Smooth muscle cell of the brain vasculature (primary cell): ENCODE data around the gene SPTBN1.

Source experiments
- DNase-seq: peaks from one replicate; pipeline ENCODE4 v3.0.0-alpha.2; 2012; ENCODE audit warnings: low read depth, low spot score

SPTBN1 gene

DNA sequence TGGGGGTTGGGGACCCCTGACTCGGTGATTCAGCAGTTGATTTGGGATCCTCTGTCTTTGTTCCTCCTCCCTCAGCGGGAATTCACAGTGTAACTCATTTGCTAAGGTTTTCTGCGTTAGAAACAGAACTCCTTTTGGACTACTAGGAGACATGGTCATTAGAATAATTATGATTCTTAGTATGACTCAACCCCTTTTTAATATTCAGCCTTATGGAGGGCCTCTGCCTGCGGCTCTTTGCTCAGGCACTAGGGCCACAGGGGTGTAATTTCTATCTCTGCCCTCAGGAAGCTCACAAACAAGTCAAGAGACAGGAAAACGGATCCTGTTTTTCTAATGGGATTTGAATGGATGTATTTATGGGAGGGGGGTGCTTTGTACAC, 117.4 kb downstream of the SPTBN1 start:
- DNase-seq = no peak

DNA sequence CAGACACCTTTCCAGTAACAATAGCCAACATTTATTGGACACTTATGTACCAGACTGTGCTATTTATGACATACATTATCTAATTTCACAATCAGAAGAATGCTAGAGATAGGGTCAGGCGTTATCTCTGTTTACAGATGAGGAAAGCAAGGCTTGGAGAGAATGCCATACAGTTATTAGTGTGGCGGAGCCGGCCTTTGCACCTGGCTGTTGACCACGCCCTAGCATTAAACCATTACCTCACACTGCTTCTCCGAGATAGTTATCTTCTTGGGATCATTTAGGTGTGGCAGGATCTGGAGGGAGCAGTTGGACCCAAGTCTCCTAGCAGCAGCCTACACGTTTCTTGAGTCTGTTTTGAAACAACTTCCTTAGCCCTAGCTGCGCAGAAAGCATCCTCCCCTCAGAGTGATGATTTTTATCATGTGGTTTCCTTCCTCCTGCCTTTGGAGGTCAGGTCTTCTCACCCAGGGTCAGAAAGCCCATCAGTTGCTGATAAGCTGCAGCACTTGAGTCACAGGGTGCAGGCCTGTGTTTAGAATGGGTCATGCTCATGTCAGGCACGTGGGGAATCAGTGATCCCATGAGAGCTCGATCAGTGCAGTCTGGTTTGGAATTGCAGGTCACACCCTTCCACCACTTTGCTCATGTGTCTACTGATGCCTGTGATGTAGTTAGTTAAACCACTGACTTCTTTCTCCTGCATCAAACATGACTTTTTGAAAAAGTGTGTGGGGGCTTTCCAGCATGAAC, 118.2 kb downstream of the SPTBN1 start:
- no peak for DNase-seq

DNA sequence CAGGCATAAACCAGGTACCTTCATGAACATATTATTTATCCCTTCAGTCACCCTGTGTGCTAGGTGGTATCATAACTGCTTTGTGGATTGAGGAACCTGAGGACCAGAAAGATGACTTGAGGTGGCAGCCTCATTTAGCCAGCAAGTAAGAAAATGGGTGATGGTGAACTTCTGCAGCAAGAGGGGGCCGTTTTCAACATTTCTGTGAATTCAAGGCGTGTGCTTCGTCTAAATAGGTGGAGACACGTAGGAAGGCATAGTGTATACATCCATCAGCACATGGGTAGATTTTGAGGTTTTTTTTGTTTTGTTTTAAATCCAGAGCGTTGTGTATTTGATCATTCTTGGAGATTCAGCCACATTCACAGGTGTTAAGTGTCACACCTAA, 118.7 kb downstream of the SPTBN1 start:
- no peak for DNase-seq

DNA sequence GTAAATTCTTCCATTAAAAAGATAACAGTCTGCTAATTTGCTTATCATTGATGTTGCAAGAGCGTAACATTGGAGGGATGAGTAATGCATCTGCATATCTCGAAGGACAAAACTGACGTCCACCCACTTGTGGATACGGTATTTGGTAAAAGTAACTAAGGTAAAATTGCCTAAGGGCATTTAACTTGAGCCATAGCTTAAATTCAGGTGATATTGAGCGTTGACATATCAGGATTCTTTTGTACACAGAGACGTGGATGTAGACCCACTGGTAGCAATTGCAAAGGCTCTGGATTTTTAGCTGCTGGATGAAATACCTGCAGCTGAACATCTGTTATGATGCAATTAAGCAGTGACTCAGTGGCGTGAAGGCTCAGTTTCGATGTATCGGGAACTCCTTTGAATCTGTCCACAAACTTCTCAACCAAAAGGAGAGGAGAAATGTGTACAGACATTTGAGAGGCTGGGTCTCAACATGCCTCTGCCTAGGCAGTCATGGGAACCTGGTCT, 119.3 kb downstream of the SPTBN1 start:
- DNase-seq = no peak

DNA sequence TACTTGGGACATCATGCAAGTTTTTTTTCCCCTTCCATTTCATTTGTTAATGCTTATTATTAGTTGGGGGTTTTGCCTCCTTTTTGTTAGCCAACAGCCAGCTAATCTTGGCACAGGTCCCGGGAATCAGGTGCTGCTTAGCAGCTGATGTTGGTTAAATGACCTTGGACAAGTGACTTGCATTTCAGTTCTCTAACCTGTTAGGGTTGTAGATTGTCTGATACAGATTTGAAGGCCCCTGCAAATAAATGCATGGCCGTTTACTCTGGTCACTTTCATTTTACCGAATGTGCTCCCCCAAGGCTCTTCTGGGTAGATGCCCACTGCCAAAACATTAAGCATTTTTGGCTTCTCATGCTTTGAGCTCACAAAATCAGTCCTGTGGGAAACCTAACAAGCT, 120.9 kb downstream of the SPTBN1 start:
- DNase-seq = no peak

DNA sequence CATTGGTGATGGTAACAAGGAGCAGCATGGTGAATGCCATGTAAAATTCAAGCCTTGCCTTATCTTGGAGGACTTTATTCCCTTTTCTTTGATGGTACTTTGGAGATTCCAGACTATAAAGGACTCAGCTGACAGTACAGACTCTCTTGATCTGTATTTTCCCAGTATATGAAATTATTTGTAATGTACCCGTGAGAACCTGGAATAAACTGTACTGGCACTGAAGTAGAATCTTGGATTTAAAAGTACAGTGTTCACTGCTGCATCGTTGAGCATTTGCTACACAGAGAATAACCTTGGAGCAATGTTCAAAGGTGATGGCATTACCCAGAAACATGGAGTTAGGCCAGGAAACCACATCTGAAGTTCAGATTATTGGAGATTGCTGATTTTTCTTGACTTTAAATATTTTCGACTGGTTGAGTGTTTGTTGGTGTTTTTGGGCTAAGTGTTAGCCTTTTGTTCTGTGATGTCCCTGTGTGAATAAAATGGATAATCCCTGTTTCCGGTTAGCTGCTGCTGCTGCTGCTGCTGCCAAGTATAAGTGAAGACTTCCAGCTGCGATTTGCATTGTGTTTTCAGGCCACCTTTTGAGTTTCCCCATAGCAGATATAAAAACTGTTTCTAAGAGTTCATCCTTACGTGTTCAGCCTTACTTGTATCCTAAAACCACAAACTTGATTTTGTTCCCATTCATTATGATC, 122.0 kb downstream of the SPTBN1 start:
- DNase-seq = no peak

DNA sequence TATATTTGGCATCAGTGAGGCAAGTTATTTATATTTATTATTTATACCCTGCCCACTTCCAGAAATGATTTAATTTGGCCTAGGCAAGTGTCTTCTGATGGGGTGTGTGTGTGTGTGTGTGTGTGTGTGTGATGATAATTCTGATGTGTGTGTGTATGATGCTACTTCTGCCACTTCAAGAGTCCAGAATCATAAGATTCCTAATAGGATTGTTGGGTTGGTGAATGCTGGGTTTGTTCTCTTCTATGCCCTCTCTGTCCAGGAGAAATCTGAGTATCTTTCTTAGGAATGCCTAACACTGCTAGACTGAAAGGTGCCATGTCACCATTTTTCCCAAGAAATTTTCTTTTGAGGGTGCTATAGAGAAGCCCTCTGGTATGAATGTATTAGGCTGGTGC, 122.5 kb downstream of the SPTBN1 start:
- DNase-seq = no peak

DNA sequence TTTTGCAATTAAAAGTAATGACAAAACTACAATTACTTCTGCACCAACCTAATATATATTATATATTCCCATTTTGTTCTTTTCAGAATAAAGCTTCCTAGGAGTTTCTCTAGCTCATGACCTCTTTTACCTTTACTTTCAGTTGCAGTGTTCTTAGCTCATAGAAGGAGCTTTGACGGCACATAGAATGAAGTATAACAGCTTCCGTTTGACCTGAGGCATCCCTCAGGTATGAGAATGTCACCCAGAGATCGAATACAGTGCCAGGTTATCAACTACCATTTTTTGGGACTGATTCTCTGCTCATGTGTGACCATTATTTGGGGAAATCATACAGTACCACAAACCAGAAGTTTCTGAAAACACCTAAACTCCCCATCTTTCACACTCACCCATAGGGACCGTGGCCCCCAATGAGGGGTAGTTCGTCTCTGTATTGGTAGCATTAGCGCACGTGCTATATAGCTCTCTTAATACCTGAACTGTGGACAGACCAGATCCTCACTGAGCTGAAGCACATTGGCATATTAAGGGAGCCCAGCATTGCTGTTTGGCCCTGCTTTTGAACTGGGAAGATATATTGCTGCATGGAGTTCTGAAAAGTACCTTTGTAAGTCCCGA, 123.0 kb downstream of the SPTBN1 start:
- DNase-seq = no peak

DNA sequence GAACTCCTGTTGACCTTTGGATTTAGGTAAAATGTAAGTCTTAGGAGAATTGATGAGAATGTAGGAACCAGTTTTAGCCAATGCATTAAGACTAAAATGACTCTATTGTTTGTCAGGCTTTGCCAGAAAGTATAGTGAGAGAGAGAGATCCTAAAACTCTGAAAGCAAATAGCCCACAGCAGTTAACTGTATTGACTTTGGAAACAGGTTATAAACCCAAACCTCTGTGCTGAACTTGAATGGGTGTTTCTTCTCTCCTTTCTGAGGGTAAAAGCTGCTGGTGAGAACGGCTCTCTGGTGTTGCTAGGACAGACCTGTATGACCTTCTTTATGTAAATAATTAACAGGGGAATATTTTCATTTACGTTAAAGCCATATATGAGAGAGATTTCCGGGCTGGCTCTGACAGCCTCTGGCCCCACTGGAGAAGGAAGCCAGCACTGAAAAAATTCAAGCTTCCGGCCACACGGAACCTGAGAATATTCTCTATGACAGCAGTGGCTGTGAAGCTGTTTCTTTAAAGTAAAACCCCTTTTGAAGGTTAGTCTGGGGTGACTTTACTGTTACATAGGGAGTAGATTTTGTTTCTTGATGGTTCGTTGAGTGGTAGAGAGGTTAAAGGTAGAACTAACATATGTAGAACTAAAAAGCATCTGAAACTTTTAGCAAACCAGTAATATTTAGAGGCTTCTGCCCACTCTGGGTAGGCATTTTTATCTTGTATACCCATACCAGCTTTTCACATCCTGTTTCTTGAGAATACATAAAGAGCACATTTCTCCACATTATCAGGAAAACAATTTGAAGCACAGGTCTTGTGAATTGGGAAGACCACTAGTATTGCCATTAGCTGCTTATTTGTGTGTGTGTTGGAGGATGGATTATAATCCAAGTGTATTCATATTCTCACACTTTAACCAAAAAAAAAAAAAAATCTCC, 123.8 kb downstream of the SPTBN1 start:
- no peak for DNase-seq

DNA sequence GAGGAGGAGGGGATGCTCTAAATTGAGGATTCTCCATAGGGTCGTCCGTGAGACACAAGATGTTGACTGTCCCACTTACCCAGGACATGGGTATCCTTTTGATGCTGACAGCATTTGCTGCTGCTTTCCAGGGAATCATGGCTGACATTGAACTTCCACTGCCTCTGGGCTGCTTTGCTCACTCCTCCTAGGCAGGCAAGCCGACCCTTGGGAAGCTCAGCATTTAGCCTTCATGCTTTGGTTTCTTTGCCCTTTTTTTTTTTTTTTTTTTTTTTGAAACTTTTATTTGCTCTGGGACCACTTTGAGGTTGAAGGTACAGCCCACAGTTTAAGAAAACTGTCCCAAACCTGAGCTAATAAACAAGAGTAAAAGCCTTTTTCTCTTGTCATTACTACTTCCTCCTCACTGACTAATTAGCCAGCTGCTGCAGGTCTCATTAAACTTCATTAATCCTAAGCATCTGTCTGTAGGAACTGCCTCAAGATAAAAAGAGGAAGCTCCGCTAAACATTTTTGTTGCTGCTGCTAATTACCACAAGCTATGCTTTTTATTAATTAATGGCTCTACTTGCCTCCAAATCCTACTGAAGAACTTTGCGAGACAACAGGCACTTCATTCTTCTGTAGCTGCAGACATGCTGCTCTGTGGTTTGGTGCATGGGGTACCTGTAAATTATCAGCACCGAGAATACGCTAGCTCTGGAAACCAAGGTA, 125.4 kb downstream of the SPTBN1 start:
- DNase-seq = no peak

DNA sequence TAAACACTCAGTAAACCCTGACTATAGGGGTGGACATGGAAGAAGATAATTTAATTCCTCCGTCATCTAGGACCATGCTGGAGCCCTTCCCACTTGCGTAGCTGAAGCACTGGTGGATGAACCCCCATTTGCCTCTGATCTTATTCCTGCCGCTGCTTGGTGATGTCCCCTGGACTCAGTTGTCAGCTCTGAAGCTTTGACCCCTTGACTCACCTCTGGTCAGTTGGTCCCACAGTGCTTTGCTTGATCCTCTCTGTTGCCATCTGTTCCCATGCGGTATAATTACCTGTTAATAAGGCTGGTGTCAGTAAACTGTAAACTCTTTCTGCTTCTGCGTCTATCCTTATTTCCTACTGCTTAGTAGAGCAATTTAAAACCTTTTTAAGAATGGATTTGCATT, 126.9 kb downstream of the SPTBN1 start:
- no peak for DNase-seq

DNA sequence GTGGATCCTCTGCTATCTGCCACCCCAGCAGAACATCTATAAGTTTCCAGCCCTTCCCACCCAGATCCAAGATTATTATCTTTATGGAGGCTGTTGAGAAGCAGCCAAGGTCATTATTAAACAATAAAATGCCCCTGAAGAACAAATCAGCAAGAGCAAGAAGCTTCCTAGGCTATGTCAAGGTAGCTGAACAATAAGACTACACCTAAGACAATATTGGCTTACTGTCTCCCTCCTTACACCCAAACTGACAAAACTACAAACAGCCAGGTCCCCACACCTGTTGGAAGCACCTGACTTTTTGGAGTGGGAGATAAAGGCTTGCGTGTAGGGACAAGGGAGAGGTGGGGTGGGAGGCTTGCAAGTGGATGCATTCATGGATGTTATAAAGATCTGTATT, 128.5 kb downstream of the SPTBN1 start:
- no peak for DNase-seq

DNA sequence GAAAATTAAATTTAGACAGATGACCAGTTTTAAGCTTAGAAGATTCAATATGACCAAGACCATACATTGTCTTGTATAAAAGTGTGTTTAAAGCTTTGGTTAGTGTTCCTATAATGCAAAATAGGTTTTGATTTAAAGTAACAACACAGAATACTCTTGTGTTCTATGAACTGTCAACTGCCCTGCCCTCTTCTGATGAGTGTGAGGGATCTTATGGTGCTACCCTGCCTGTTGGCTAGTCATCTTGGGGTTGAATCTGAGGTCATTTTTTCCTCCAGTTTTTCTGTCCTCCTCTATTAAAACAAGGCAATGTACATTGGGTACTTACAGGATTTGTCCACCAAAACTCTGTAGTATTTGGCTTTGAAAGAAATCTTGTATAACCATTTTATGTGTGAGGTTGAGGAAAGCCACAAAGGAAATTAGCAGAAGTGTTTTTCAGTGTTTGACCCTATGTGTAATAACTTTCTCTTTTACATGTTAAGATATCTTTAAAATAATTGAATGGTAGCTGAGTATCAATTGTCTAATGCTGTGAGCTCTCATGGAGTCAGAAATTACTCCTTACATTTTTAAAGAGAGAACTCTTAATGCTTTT, 129.1 kb downstream of the SPTBN1 start:
- DNase-seq = no peak

DNA sequence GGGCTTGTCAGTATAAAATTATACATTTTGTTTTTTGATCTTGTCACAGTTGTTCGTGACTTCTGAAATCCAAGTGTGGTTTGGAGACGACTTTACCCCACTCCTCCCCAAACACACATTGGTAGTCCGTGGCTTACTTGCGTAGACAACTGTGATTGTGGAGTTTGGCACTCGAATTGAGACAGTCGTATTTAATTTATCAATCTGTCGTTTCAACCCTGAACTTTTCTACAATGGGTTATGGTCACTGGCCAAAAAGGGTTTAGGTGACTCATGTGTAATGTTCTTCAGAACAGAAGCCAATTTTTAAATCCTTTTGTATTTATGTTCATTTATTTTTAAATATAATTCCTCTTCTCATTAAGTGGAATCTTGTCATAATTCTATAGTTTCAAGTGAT, 129.9 kb downstream of the SPTBN1 start:
- no peak for DNase-seq

DNA sequence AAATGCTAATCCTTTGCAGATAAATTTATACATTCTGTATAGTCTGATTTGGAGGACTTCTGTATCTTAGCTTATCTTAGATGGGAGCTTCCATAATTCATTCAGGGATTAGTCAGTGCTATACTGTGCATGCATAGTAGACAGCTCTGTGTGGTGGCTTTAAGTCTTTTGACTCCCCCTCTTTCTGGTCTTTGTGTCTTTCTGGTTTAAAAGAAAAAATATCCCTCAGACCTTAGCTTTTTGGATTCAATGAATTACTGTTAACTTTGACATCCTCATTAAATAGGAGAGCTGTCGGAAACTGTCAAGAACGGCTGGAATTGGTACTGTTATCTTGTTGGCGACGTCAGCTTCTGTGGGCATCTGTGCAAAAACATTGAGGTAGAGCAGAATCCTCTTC, 130.4 kb downstream of the SPTBN1 start:
- no peak for DNase-seq

DNA sequence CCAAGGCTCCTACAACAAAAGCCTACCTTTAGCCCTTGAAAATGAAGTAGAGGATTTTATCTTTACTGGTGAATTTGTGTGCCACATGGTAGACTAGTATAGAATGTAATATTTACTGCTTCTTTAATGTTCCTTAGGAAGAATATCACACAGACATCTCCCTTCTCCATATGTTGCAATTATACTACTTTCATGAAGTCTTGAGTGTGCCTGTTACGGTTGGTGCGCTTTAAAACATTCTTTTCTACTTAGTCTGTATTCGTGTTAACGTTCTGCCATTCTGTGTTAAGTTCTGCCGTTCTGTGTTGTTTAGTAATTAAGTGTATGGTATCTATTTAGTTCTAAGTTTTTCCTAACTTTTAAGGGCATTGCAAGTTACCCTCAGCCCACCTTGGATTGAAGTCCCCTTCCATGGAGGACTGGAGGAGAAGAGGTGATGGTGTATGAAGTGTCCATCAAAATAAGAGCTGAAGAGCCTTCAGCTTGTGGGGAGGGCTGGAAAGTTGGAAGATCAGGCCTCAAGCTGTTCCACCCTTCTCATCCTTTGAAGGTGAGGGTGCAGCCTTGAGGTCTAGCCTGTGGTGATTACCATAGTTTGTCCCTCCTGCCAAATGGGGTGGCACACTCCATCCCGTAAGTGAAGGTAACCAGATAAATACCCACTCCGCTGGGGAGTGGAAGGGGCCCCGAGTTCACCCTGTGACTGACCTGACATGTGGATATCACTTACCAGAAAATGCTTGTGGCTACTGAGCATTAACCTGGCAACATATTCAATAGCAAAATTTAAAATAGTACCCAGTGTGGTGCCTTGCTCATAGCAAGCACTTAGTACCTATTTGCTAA, 131.3 kb downstream of the SPTBN1 start:
- DNase-seq = no peak

DNA sequence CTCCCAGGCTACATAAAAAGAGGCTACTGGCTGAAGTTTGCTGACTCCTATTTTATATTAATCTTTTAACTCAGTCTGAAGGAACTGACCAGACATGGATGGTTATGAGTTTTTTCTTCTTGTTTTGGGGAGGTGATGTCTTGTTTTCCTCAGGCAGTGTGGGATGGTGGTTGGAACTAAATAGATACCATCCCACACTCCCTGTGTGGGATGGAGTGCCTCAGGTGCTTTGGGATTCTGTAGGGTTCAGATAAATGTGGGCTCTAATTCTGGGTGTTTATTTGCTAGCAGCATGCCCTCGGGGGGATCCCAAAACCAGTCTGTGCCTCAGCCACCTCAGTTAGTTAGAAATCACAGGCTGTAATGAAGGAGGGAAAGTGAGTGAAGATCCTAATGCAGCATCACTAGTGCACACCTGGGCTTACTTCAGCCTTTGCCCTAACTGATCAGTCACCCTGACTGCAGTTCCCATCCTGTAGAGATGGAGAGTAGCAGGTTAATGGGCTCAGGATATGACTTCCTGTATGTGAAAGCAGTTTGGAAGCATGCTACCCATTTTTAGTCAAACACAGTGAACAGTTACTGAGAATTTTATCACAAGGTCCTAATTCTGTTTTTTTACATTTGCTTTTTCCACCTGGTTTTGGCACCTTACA, 132.2 kb downstream of the SPTBN1 start:
- DNase-seq = no peak

DNA sequence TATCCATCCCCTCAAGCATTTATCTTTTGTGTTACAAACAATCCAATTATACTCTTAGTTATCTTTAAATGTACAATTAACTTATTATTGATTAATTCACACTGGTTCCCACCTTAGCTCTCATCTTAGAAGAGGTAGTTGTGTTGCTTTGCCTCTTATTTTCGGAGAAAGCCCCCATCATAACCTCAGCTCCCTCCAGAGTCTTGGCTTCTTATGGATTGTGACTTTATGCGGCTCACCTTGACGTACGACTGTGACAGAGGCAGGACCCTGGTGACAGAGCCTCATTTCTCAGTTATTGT, 132.9 kb downstream of the SPTBN1 start:
- no peak for DNase-seq
